ENCODE data around the gene ADD1.

The ADD1 gene

DNA sequence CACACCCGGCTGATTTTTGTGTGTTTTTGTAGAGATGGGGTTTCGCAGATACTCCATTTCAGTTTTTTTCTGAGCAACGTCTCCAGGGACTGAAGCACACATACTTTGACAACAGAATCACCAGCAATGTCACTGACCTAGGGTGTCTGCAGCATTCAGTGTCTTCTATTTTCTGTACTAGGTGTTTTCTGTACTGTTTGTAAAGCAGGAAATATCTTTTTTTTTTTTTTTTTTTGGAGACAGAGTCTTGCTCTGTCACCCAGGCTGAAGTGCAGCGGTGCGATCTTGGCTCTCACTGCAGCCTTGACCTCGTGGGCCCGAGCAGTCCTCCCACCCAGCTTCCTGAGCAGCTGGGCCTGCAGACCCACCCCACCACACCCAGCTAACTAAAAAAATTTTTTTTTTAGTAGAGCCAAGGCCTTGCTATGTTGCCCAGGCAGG, 8.9 kb downstream of the ADD1 start:
- no peak for TF ChIP-seq Cebpa-rat (IDR thresholded peaks at IDR 0.05)
- peak overlapping the region; percentile 66 to 94 (median 78) for H3K4me2 ChIP-seq
- peaks cover 41 to 74% (median 62%) of the 10 kb centered on the region in 10 experiments for H3K4me1 ChIP-seq
- peaks cover 60 to 100% (median 88%) of the 10 kb centered on the region in 11 experiments for H4K20me1 ChIP-seq
- peaks cover 16 to 41% (median 28%) of the 10 kb centered on the region in 11 experiments for H3K36me3 ChIP-seq
- no peaks in the 10 kb centered on the region for H3K27me3 ChIP-seq
- H3K4me3 ChIP-seq, result peak overlapping the region in 5 of 10 experiments; percentile 24 to 43 (median 32); a peak in 6 of 20 replicates
- H3K9ac ChIP-seq, result peak overlapping the region in 10 of 11 experiments; percentile 4 to 65 (median 47); a peak in 17 of 22 replicates
- no peaks in the 10 kb centered on the region for H3K9me3 ChIP-seq (replicated peaks in 1 of 11)
- peak overlapping the region in 6 of 11 experiments; percentile 11 to 31 (median 24); a peak in 5 of 22 replicates for H3K27ac ChIP-seq

DNA sequence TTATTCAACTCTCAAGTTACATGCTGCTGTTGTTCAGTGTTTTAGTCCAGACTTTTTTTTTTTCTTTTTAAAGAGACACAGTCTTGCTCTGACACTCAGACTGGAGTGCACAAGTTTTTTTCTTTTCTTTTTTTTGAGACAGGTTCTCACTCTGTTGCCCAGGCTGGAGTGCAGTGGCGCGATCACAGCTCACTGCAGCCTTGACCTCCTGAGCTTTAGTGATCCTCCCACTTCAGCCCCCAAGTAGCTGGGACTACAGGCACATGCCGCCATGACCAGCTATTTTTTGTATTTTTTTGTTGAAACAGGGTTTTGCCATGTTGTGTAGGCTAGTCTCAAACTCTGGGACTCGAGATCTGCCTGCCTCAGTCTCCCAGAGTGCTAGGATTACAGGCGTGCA, 11.9 kb downstream of the ADD1 start:
- no peaks in the 10 kb centered on the region for H3K9me3 ChIP-seq (replicated peaks in 1 of 11)
- peaks cover 33 to 100% (median 71%) of the 10 kb centered on the region in 11 experiments for H4K20me1 ChIP-seq
- no peaks in the 10 kb centered on the region for H3K27me3 ChIP-seq
- no peak for TF ChIP-seq Cebpa-rat (IDR thresholded peaks at IDR 0.05)
- peaks cover 58 to 76% (median 64%) of the 10 kb centered on the region in 10 experiments for H3K4me1 ChIP-seq
- H3K36me3 ChIP-seq, result peaks cover 16 to 46% (median 28%) of the 10 kb centered on the region in 11 experiments
- no peak overlapping the region for H3K27ac ChIP-seq
- H3K4me3 ChIP-seq, result no peak overlapping the region
- no peak overlapping the region for H3K9ac ChIP-seq
- H3K4me2 ChIP-seq, result no peak overlapping the region

DNA sequence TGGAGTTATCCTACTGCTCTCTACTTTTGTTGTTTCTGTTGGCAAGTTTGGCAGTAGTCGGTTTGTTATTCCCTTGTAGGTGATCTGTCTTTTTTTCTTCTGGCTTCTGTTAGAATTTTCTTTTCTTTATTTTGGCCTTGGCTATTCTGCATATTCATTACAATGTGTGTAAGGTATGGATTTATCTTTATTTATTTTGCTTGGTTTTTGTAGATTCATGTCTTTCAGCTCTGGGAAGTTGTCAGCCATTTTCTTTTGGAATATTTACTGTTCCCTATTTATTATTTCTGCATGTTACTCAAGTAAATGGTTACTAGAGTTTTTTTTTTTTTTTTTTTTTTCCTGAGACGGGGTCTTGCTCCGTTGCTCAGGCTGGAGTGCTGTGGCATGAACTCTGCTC, 12.6 kb downstream of the ADD1 start:
- H3K36me3 ChIP-seq, result peaks cover 16 to 50% (median 28%) of the 10 kb centered on the region in 11 experiments
- H3K9me3 ChIP-seq (replicated peaks in 1 of 11), result no peaks in the 10 kb centered on the region
- peaks cover 61 to 76% (median 64%) of the 10 kb centered on the region in 10 experiments for H3K4me1 ChIP-seq
- no peaks in the 10 kb centered on the region for H3K27me3 ChIP-seq
- no peak overlapping the region for H3K9ac ChIP-seq
- H3K4me3 ChIP-seq, result no peak overlapping the region
- no peak for TF ChIP-seq Cebpa-rat (IDR thresholded peaks at IDR 0.05)
- no peak overlapping the region for H3K4me2 ChIP-seq
- no peak overlapping the region for H3K27ac ChIP-seq
- H4K20me1 ChIP-seq, result peaks cover 32 to 100% (median 70%) of the 10 kb centered on the region in 11 experiments; a peak in 21 of 22 replicates

DNA sequence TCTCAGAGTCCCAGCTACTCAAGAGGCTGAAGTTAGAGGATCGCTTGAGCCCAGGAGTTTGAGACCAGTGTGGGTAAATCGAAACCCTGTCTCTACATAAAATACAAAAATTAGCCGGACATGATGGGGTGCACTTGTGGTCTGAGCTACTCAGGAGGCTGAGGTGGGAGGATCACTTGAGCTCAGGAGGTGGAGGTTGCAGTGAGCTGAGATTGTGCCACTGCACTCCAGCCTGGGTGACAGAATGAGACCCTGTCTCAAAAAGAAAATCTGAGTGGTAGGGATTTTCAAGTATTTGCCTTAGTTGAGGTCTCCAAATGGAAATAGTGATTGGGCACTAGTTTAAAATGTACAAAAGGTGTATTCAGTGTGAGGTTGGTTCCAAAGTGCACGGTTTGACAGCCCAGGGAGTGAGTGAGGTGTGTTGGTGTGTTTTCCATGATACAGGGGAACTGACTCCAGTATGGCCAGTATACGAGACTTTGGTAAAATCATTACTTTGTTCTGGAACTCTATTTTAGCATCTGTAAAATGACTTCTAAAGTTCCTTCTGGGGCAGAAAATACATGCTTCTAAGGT, 13.8 kb downstream of the ADD1 start:
- no peak overlapping the region for H3K4me3 ChIP-seq
- no peak overlapping the region for H3K9ac ChIP-seq
- no peak overlapping the region for H3K27ac ChIP-seq
- H3K4me2 ChIP-seq, result peak overlapping the region in 1 of 11 experiments; percentile 79; a peak in 3 of 22 replicates
- H3K36me3 ChIP-seq, result peaks cover 16 to 51% (median 28%) of the 10 kb centered on the region in 11 experiments
- no peak for TF ChIP-seq Cebpa-rat (IDR thresholded peaks at IDR 0.05)
- H3K9me3 ChIP-seq (replicated peaks in 1 of 11), result no peaks in the 10 kb centered on the region
- no peaks in the 10 kb centered on the region for H3K27me3 ChIP-seq
- peaks cover 60 to 76% (median 65%) of the 10 kb centered on the region in 10 experiments for H3K4me1 ChIP-seq
- peaks cover 32 to 100% (median 69%) of the 10 kb centered on the region in 11 experiments for H4K20me1 ChIP-seq

DNA sequence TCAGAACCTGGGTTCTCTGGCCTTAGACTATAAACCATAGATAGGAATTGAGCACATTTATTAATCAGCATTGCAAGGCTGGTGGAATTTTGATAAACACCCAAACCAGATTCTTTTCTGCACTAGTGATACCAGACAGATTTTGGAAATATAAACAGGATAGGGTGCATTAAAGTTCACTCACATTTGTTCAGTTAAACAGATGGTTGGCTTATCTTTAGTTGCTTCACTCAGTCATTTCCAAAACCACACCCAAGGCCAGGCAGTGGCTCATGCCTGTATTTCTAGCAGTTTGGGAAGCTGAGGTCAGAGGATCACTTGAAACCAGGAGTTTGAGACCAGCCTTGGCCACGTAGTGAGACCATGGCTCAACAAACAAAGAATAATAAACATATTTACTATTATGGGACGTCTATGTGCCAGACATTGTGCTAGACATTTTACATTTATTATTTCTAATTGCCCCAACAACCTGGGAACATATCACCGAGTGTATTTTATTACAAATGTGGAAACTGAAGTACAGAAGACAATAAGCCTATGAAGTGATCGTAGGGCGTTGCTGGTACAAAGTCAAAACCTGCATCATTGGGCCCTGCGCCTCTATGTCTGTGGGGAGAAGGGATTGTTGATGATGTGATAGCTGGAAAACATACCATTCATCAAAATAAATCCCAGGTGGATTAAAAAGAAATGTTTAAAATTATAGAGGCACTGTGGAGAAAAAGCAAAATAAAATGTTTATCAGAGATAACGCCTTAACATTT, 15.0 kb downstream of the ADD1 start:
- Histone ChIP-seq H3K9ac (no peak overlapping the region), H3K27me3 (no peaks in the 10 kb centered on the region), H3K4me1 (peaks cover 57 to 72% (median 64%) of the 10 kb centered on the region in 10 experiments), H3K4me3 (no peak overlapping the region), H3K27ac (peak overlapping the region in 3 of 11 experiments; percentile 1 to 47 (median 10); a peak in 6 of 22 replicates), H3K36me3 (peaks cover 14 to 46% (median 26%) of the 10 kb centered on the region in 11 experiments), H4K20me1 (peaks cover 31 to 100% (median 64%) of the 10 kb centered on the region in 11 experiments), H3K4me2 (peak overlapping the region; percentile 1 to 79 (median 38); a peak in 20 of 22 replicates), H3K9me3 (replicated peaks in 1 of 11) (no peaks in the 10 kb centered on the region)
- no peak for TF ChIP-seq Cebpa-rat (IDR thresholded peaks at IDR 0.05)

DNA sequence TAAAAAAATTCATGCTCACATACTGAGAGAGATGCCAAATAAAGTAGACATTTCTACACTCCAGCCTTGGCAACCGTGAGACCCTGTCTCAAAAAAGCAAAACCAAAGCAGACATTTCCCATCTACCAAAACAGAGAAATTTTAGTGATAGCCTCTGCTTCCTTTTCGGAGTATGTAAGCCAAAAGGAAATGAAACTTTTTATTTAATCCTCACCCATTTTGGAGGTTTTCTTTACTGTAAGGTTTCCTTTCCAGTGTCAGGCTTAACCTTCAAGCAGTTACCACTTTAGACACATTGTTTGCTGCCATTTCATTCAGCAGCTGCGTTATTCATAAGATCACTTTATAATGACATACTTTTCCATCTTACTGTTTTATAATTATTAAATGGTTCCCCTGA, 15.9 kb downstream of the ADD1 start:
- peak overlapping the region; percentile 19 to 79 (median 54); a peak in 21 of 22 replicates for H3K4me2 ChIP-seq
- peak overlapping the region in 1 of 11 experiments; percentile 48; a peak in 1 of 22 replicates for H3K9ac ChIP-seq
- peaks cover 7 to 37% (median 18%) of the 10 kb centered on the region in 11 experiments; a peak in 19 of 22 replicates for H3K36me3 ChIP-seq
- no peaks in the 10 kb centered on the region for H3K9me3 ChIP-seq (replicated peaks in 1 of 11)
- TF ChIP-seq Cebpa-rat (IDR thresholded peaks at IDR 0.05), result no peak
- peak overlapping the region in 6 of 11 experiments; percentile 1 to 47 (median 21); a peak in 7 of 22 replicates for H3K27ac ChIP-seq
- no peak overlapping the region for H3K4me3 ChIP-seq
- H3K4me1 ChIP-seq, result peaks cover 59 to 73% (median 70%) of the 10 kb centered on the region in 10 experiments
- peaks cover 28 to 100% (median 62%) of the 10 kb centered on the region in 11 experiments for H4K20me1 ChIP-seq
- H3K27me3 ChIP-seq, result no peaks in the 10 kb centered on the region

DNA sequence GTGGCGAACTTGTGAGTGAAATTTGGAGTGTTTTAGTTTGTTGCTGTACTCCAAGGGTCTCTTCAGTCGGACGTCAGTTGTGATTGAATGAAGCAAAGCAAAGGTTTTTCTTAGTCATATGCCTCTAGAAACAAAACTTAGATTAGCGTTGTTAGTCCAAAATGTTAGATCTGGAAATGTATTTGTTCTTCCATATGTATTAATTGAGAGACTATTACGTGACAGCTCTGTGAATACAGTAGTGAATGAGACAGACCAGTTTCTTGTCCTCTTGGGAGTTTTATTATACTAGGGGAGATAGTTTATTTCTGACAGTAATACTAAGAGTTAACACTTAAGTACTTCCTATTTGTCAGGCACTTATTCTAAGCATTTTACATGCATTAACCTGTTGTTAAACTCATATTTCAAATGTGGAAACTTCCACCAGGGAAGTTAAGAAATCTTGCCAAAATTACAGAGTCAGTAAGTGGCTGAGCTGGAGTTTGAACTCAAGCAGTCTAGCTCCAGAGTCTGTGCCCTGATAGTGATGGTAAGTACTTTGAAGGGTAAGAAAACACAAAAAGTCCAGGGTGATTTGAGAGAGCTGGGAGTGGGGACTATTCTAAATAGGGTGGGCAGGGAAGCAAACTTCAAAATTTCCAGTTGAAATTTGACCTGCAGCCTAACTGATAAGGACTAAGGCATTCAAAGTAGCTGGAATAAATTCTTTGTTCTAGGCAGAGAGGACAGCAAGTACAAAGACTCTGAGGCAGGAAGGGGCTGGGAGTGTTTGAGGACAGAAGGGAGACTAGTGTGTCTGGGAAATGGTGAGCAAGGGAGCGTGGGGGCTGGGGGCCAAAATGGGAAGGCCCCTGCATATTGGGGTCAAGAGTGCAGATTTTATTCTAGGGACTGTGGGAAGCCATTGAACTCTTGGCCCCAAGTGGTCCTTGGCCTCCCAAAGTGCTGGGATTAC, 17.0 kb downstream of the ADD1 start:
- no peak for TF ChIP-seq Cebpa-rat (IDR thresholded peaks at IDR 0.05)
- H3K27ac ChIP-seq, result peak overlapping the region in 2 of 11 experiments; percentile 17 to 47; a peak in 1 of 22 replicates
- no peaks in the 10 kb centered on the region for H3K27me3 ChIP-seq

More for the DNA sequence above, 17.0 kb downstream of the ADD1 start:
- peaks cover 2 to 27% (median 9%) of the 10 kb centered on the region in 11 experiments; a peak in 11 of 22 replicates for H3K36me3 ChIP-seq
- H3K4me2 ChIP-seq, result peak overlapping the region; percentile 2 to 79 (median 54); a peak in 19 of 22 replicates
- peaks cover 69 to 84% (median 78%) of the 10 kb centered on the region in 10 experiments for H3K4me1 ChIP-seq
- H3K9ac ChIP-seq, result no peak overlapping the region
- no peak overlapping the region for H3K4me3 ChIP-seq
- H4K20me1 ChIP-seq, result peaks cover 28 to 100% (median 67%) of the 10 kb centered on the region in 11 experiments
- H3K9me3 ChIP-seq (replicated peaks in 1 of 11), result no peaks in the 10 kb centered on the region
